IPS-11a (cell line): ENCODE results near the gene FBXO44.

Experiments
- H3K4me3 ChIP-seq: one replicate; pipeline ENCODE4 v1.5.1; 2013; ENCODE audit warnings: low read depth, low read length, control low read depth

The FBXO44 gene

GRCh38 chr1:11688506-11688905 lies 33.8 kb downstream of the FBXO44 start:
- H3K4me3 ChIP-seq = no peak overlapping the region

GRCh38 chr1:11690397-11691301 lies 36.0 kb downstream of the FBXO44 start:
- H3K4me3 ChIP-seq = peak overlapping the region; percentile 88

- peak within 1 kb of the TSS; percentile 88 for H3K4me3 ChIP-seq
Measured at GRCh38 chr1:11691302-11691914, 36.7 kb downstream of the FBXO44 start, which contains the start of gene DRAXIN. TSS of gene DRAXIN (plus strand) at chr1:11691710. CDS start at chr1:11706259, 14,549 bp downstream.

- H3K4me3 ChIP-seq = peak overlapping the region; percentile 81
Measured at GRCh38 chr1:11691928-11692711, 37.4 kb downstream of the FBXO44 start.

GRCh38 chr1:11693024-11693590 lies 38.4 kb downstream of the FBXO44 start:
- H3K4me3 ChIP-seq = no peak overlapping the region

- H3K4me3 ChIP-seq = no peak overlapping the region
Measured at GRCh38 chr1:11693917-11694316, 39.2 kb downstream of the FBXO44 start.

- H3K4me3 ChIP-seq = no peak overlapping the region
Measured at GRCh38 chr1:11695861-11696260, 41.2 kb downstream of the FBXO44 start.

GRCh38 chr1:11697188-11697892 lies 42.7 kb downstream of the FBXO44 start:
- H3K4me3 ChIP-seq = no peak overlapping the region

- no peak overlapping the region for H3K4me3 ChIP-seq
Measured at GRCh38 chr1:11697893-11698210, 43.2 kb downstream of the FBXO44 start.

GRCh38 chr1:11700601-11701467 lies 46.2 kb downstream of the FBXO44 start:
- H3K4me3 ChIP-seq = no peak overlapping the region

GRCh38 chr1:11701551-11701961 lies 46.9 kb downstream of the FBXO44 start:
- H3K4me3 ChIP-seq = no peak overlapping the region

GRCh38 chr1:11701981-11702803 lies 47.5 kb downstream of the FBXO44 start:
- H3K4me3 ChIP-seq = no peak overlapping the region

- no peak overlapping the region for H3K4me3 ChIP-seq
Measured at GRCh38 chr1:11703357-11704193, 48.9 kb downstream of the FBXO44 start.

- H3K4me3 ChIP-seq = no peak overlapping the region
Measured at GRCh38 chr1:11704194-11704529, 49.5 kb downstream of the FBXO44 start.

GRCh38 chr1:11704691-11705475 lies 50.2 kb downstream of the FBXO44 start:
- no peak overlapping the region for H3K4me3 ChIP-seq

- no peak overlapping the region for H3K4me3 ChIP-seq
Measured at GRCh38 chr1:11705596-11705995, 50.9 kb downstream of the FBXO44 start.

GRCh38 chr1:11706292-11706691 lies 51.6 kb downstream of the FBXO44 start:
- no peak overlapping the region for H3K4me3 ChIP-seq
